GM11168 (cell line): ENCODE measurements around the gene KCNT1.

Experiments used
- in situ Hi-C: fragments of 300-500 bp; cut with MboI; formaldehyde crosslinking; loops from one replicate; pipeline ENCODE4 v1.12.0; 2022; ENCODE audit warnings: low sequenced_read_pairs; ENCODE audit not compliant: unreplicated experiment

The KCNT1 gene

DNA sequence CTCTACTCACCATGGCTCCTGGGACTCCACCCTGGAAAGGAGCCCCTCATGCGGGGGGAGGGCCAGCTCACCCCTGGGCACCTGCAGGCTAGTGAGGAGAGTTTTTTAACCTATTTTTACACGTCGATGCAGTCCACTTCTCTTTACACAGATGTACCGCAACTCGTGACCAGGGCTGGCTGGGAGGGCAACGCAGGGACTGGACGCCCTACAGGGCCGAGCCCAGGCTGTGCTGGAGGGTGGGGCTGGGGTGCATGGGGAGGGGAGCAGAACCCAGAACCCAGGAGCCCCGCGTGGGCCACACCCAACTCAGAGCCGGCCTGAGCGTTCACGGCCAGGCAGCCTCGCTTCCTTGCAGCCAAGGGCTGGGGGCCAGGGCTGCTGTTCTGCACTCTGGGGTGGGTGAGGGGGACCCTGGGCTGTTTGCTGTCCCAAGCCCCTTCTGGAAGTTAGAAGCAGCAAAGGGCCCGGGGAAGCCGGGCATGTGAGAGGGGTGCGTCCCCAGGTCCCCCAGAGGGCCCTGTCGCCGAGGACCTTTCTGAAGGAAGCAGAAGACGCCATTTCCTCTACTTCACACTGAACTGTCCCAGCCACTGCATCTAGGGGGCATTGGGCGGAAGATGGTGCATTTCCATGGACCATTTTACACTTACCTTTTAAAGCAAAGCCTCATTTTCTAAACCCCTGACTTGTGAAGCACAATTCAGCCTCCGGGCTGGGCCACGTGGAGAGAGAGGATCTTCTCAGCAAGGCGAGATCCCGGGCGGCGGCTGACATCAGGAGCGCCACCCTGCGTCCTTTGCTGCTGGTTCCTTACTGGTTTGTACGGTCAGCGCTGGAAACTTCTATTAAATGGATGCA, 90.5 kb downstream of the KCNT1 start:
- in situ Hi-C loops = no loop called here

DNA sequence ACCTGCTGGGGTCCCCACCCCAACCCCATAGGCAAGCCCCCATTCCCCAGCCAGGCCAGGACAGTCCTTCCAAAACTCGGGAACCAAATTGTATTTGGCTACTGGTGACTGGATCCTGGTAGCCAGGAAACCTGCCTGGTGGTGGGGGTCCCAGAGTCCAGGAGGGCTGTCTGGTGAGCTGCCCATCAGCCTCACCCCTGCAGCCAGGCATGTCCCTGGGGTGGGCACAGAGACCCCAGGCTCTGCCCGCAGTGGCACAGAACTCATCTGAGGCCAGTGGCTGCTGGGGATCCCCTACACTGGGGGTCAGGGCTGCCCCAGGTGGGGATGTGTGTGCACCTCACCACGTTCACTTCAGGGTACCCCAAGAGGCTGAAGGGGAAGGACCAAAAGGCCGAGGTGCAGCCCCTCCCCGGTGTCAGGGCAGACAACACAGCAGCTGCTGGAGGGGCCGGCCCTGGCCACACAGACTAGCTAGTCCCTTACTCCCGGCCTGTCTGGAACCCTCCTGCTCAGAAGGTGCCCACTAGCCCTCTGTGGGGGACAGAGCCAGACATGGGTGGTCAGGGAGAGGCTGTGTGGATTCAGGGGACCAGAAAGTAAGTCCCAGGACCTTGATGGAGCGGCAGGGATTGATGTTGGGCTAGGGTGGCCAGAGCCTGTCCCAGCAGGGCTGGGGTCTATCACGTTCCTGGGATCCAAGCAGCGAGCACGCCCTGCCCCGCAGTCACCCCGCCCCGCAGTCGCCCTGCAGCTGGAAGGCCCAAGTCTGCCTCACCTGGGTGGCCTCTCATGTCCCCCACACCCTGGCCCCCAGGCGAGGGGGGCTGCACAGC, 91.5 kb downstream of the KCNT1 start:
- in situ Hi-C loops = no loop called here

DNA sequence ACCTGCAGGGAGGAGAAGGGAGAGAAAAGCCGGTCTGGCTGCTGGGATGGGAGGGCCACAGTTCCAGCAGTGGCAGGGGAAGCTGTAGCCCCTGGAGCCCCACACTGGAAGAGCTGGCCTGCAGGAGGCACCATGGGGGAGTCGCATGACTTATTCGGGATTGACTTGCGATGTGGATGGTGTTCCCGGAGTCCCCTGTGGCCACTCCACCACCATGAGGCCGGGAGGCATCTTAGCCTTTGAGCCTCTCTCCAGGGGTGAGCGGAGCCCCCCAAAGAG, 92.0 kb downstream of the KCNT1 start:
- in situ Hi-C loops = no loop called here

GRCh38 chr9:135794361-135794885, 92.4 kb downstream of the KCNT1 start:
- in situ Hi-C loops = no loop called here

- in situ Hi-C loops = no loop called here
Measured at GRCh38 chr9:135795391-135795790, 93.4 kb downstream of the KCNT1 start.

- in situ Hi-C loops = no loop called here
Measured at GRCh38 chr9:135796784-135797485, 95.0 kb downstream of the KCNT1 start.

GRCh38 chr9:135797507-135798262, 95.7 kb downstream of the KCNT1 start:
- in situ Hi-C loops = no loop called here

GRCh38 chr9:135798263-135798585, 96.2 kb downstream of the KCNT1 start:
- in situ Hi-C loops = no loop called here

- in situ Hi-C loops = no loop called here
Measured at GRCh38 chr9:135799261-135799660, 97.3 kb downstream of the KCNT1 start.

DNA sequence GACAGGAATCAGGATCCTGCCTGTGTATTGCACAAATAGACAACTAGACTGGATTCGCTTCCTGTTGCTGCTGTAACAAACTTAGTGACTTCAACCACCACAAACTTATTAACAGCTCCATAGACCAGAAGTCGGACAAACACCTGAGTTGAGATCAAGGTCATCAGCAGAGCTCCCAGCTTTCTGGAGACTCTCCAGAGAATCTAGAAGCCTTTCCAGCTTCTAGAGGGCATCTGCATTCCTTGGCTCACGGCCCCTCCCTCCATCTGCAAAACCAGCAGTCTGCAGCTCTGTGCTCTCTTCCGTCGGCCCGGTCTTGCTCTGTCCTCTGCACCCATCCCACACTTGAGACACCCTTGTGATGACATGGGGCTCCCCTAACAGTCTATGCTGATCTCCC, 99.1 kb downstream of the KCNT1 start:
- in situ Hi-C loops = no loop called here

GRCh38 chr9:135802876-135803419, 101.0 kb downstream of the KCNT1 start:
- in situ Hi-C loops = no loop called here

DNA sequence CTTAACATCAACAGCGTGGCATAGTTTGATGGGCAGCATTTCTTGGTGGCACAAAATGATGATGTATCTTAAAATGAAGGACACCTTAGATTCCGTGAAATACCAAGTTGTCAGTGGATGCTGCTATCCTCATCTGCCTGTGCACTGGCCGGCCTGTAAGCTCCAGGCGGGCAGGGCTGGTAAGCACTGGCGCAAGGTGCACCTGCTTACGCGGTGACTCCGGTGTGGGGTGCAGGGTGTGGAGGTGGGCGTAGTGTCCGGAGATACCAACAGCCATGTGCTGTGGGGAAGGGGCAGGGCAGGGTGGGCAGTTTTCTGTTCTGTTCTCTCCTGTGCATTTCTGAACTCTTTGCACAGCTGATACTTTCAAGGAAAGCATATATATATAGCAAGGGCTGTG, 101.5 kb downstream of the KCNT1 start:
- in situ Hi-C loops = no loop called here

DNA sequence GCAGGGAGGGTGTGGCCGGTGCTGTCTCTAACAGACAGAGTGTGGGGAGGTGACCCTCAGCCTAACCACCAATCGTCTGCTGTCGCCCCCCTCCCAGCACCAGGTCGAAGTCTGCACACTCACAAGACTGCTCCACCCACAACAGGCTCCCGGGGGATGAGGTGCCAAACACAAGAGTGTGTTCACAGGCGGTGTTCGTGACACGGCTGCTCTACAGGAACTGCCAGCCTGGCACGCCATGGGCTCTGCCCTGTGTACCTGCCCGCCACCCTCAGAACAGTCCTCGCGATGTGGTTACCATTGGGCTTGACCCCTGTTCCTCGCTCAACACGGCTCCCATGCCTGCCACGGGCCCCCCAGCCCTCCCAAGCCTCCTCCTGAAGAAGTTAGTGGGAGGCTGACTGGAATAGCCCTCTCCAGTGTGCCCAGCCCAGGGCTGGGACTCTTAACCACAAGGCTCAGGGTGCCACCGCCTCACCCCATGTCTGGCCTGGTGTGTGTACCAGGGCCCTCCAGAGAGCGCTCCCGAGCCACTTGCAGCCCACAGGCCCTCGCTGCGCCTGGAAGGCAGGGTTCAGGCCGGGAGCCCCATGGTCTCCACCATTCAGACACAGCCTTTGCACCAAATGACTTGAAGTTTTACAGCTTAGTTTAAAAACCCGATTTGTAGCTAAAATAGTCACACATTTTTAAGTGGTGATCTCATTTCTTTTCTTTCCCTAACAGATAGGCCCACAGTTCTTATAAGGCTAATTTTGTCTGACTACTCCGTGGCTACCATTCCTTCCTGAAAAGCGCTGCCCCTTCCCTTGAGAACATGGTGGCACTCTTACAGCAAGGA, 102.8 kb downstream of the KCNT1 start:
- in situ Hi-C loops = no loop called here

- in situ Hi-C loops = no loop called here
Measured at GRCh38 chr9:135805422-135806022, 103.5 kb downstream of the KCNT1 start.

- in situ Hi-C loops = no loop called here
Measured at GRCh38 chr9:135809166-135809565, 107.2 kb downstream of the KCNT1 start.

GRCh38 chr9:135810806-135811575, 109.0 kb downstream of the KCNT1 start:
- in situ Hi-C loops = no loop called here

DNA sequence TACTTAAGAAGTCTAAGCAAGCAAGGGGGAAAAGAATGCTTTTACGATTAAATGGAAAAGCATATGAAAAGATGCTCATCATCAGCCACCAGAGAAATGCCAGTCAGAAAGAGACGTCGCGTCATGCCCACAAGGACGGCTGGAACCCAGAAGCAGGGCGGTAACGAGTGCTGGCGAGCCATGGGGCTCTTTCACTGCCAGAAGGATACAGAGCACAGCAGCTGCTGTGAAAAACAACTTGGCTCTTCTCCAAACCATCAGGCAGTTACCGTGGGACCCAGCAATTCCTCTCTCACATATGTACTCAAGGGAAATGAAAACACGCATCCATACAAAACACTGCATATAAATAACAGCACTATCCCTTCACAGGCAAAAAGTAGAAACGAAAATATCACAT, 109.8 kb downstream of the KCNT1 start:
- in situ Hi-C loops = no loop called here

DNA sequence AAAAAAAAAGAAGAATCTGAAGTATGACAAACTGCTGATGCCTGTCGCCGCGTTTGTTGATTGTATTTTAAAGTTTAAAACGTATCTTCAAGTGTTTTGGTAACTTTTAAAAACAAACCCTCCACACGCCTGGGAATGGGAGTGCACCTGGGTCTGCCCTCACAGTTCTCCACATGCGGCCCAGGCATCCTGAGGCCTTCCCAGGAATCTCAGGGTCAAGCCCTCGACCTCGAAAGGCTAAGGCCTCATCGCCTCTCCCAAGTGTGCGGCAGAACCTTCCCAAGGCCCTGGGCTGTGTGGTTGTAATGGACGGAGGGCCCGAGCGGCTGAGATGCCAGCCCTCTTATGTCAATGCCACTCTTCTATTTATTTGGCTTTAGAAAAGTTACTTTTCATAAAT, 111.0 kb downstream of the KCNT1 start:
- in situ Hi-C loops = no loop called here
